Measurements from ENCODE around the gene PRR23B.

Gene PRR23B

GRCh38 chr3:138974462-138974861 lies 46.3 kb downstream of the PRR23B start:
- Histone ChIP-seq H3K4me1 (ENCODE audit: control insufficient read depth, insufficient read depth, low read length, unreplicated experiment) (peaks cover 8% of the 10 kb centered on the region), H3K79me2 (ENCODE audit: control insufficient read depth, insufficient read depth, low read length, unreplicated experiment) (no peaks in the 10 kb centered on the region), H3K4me3 (ENCODE audit: low read depth, low read length) (no peak overlapping the region), H3K27me3 (ENCODE audit: insufficient read depth, low read length) (peaks cover 20% of the 10 kb centered on the region; the same call in 1 of the 2 replicates), H3K36me3 (ENCODE audit: insufficient read depth, low read length) (no peaks in the 10 kb centered on the region), H2AFZ (ENCODE audit: low read length, unreplicated experiment) (no peak overlapping the region), H3K27ac (ENCODE audit: low read depth, low read length) (no peak overlapping the region)

DNA sequence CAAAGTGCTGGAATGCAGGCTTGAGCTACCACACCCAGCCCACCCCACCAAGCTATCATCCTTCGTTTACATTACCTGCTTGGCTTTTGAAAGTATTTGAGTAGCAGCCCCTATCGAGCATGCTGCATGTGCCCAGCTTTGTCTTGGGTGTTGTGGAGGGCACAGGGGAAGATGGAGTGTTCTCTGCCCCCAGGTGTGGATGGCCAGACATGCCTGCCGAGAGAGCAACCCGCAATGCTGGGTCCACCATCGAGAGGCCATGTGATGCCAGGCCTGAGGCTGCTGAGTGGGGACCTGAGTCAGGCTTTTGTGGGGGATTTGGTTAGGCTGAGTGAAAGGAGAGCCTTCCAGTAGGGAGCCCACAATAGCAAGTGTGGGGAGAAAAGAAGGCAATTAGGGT lies 47.8 kb downstream of the PRR23B start:
- Histone ChIP-seq H2AFZ (ENCODE audit: low read length, unreplicated experiment) (no peak overlapping the region), H3K27ac (ENCODE audit: low read depth, low read length) (no peak overlapping the region), H3K36me3 (ENCODE audit: insufficient read depth, low read length) (no peaks in the 10 kb centered on the region), H3K79me2 (ENCODE audit: control insufficient read depth, insufficient read depth, low read length, unreplicated experiment) (no peaks in the 10 kb centered on the region), H3K4me3 (ENCODE audit: low read depth, low read length) (no peak overlapping the region), H3K27me3 (ENCODE audit: insufficient read depth, low read length) (peaks cover 30% of the 10 kb centered on the region; the same call in 1 of the 2 replicates), H3K4me1 (ENCODE audit: control insufficient read depth, insufficient read depth, low read length, unreplicated experiment) (peaks cover 8% of the 10 kb centered on the region)

- Histone ChIP-seq H3K36me3 (ENCODE audit: insufficient read depth, low read length) (no peaks in the 10 kb centered on the region), H3K27ac (ENCODE audit: low read depth, low read length) (no peak overlapping the region), H3K27me3 (ENCODE audit: insufficient read depth, low read length) (peaks cover 30% of the 10 kb centered on the region; the same call in 1 of the 2 replicates), H3K4me3 (ENCODE audit: low read depth, low read length) (no peak overlapping the region), H3K79me2 (ENCODE audit: control insufficient read depth, insufficient read depth, low read length, unreplicated experiment) (no peaks in the 10 kb centered on the region), H3K4me1 (ENCODE audit: control insufficient read depth, insufficient read depth, low read length, unreplicated experiment) (peaks cover 8% of the 10 kb centered on the region), H2AFZ (ENCODE audit: low read length, unreplicated experiment) (no peak overlapping the region)
Observed at GRCh38 chr3:138971766-138972320, 48.9 kb downstream of the PRR23B start.
